ENCODE data around the gene TNFRSF11A.

TNFRSF11A gene

GRCh38 chr18:62324917-62325805 lies at the start of gene TNFRSF11A:
TSS of gene TNFRSF11A (plus strand) at chr18:62325310. CDS start at chr18:62325353, 43 bp downstream.
- no peak within 1 kb of the TSS for H3K27ac ChIP-seq
- peak; percentile 89 for TF ChIP-seq CTCF (IDR thresholded peaks at IDR 0.05)
- TF ChIP-seq ZFX (IDR thresholded peaks at IDR 0.05; ENCODE audit: borderline replicate concordance), result no peak

- no peak for TF ChIP-seq CTCF (IDR thresholded peaks at IDR 0.05)
- no peak for TF ChIP-seq ZFX (IDR thresholded peaks at IDR 0.05; ENCODE audit: borderline replicate concordance)
- no peak overlapping the region for H3K27ac ChIP-seq
These were observed 48.1 kb upstream of the TNFRSF11A start for GRCh38 chr18:62277045-62277444.

- H3K27ac ChIP-seq, result no peak overlapping the region
- TF ChIP-seq ZFX (IDR thresholded peaks at IDR 0.05; ENCODE audit: borderline replicate concordance) (no peak), CTCF (IDR thresholded peaks at IDR 0.05) (no peak)
These were observed 45.5 kb upstream of the TNFRSF11A start for GRCh38 chr18:62279561-62279960.

GRCh38 chr18:62280058-62280457 lies 45.1 kb upstream of the TNFRSF11A start:
- no peak for TF ChIP-seq ZFX (IDR thresholded peaks at IDR 0.05; ENCODE audit: borderline replicate concordance)
- TF ChIP-seq CTCF (IDR thresholded peaks at IDR 0.05), result no peak
- no peak overlapping the region for H3K27ac ChIP-seq

- no peak overlapping the region for H3K27ac ChIP-seq
- TF ChIP-seq ZFX (IDR thresholded peaks at IDR 0.05; ENCODE audit: borderline replicate concordance), result no peak
- no peak for TF ChIP-seq CTCF (IDR thresholded peaks at IDR 0.05)
These were observed 44.3 kb upstream of the TNFRSF11A start for GRCh38 chr18:62280786-62281185.

- no peak for TF ChIP-seq ZFX (IDR thresholded peaks at IDR 0.05; ENCODE audit: borderline replicate concordance)
- no peak for TF ChIP-seq CTCF (IDR thresholded peaks at IDR 0.05)
These were observed 43.4 kb upstream of the TNFRSF11A start for GRCh38 chr18:62281684-62282083.

GRCh38 chr18:62282188-62282629 lies 42.9 kb upstream of the TNFRSF11A start:
- TF ChIP-seq ZFX (IDR thresholded peaks at IDR 0.05; ENCODE audit: borderline replicate concordance) (no peak), CTCF (IDR thresholded peaks at IDR 0.05) (no peak)
- no peak overlapping the region for H3K27ac ChIP-seq

More at GRCh38 chr18:62281684-62282083, 43.4 kb upstream of the TNFRSF11A start:
- H3K27ac ChIP-seq, result no peak overlapping the region

Measured in 22Rv1 (cell line).